B cell (primary cell): ENCODE data around the gene MIDN. TPM values are rescaled to one million over a fixed set of nuclear protein-coding genes. Genes with fewer than 3 reads are reported as not detected.
A peak's percentile ranks its signal among the peaks of the same experiment; 100 is the strongest.

Source experiments
- ATAC-seq: fragments of 200-7000 bp; cut with Tn5 transposase; one replicate; pipeline ENCODE4 v1.10.0; 2021; ENCODE audit warnings: low read depth, mild to moderate bottlenecking, moderate number of reproducible peaks, moderate library complexity
- CTCF ChIA-PET: fragments of 350-600 bp; sonication (Branson Sonifier 250); formaldehyde crosslinking; loops from one replicate; lab custom pipeline; 2021; ENCODE audit warnings: antibody characterized with exemption, inconsistent platforms; lab: Charles Lee
- POLR2A ChIA-PET: fragments of 350-600 bp; sonication (Branson Sonifier 250); formaldehyde crosslinking; loops from one replicate; lab custom pipeline; 2021; ENCODE audit warnings: antibody characterized with exemption; lab: Charles Lee
- DNase-seq: peaks from one replicate; pipeline ENCODE4 v3.0.0; 2013
- H2AFZ ChIP-seq: 2 replicates; pipeline ENCODE4 v1.6.1; 2012; ENCODE audit warnings: mild to moderate bottlenecking, low read depth, low read length; ENCODE audit not compliant: insufficient read depth, poor library complexity, severe bottlenecking
- H3K27ac ChIP-seq, 2 donors: 1 replicate in 1 of 2; 2 replicates in 1 of 2; pipeline ENCODE4 v1.5.1; 2012 to 2013; ENCODE audit warnings: low read length in 2 of 2, mild to moderate bottlenecking in 2 of 2, moderate library complexity in 1 of 2
- H3K27me3 ChIP-seq, 4 experiments: fragments of 200-600 bp in 1 of 4; sonication (generic) in 1 of 4; replicated peaks in 1 of 4; 1 replicate in 2 of 4; 2 replicates in 2 of 4; pipeline versions ENCODE4 v1.6.1 to v1.7.0; 2013 to 2016; ENCODE audit warnings: low read length in 3 of 4, mild to moderate bottlenecking in 2 of 4, mixed read lengths in 1 of 4, moderate library complexity in 1 of 4; ENCODE audit not compliant: insufficient read depth in 4 of 4, control insufficient read depth in 3 of 4; ENCODE audit errors: control extremely low read depth in 1 of 4
- H3K36me3 ChIP-seq, 2 experiments: replicated peaks in 1 of 2; 1 replicate in 1 of 2; 2 replicates in 1 of 2; pipeline versions ENCODE4 v1.6.1 to v1.7.1; 2013; ENCODE audit warnings: low read length in 1 of 2; ENCODE audit not compliant: insufficient read depth in 2 of 2, control insufficient read depth in 1 of 2; ENCODE audit errors: control extremely low read depth in 1 of 2, extremely low read depth in 1 of 2
- H3K4me1 ChIP-seq, 2 donors: fragments of 200-600 bp in 1 of 2; sonication (generic) in 1 of 2; 1 replicate in 1 of 2; 2 replicates in 1 of 2; pipeline versions ENCODE4 v1.5.1 to v1.6.1; 2013 to 2017; ENCODE audit warnings: low read length in 2 of 2; ENCODE audit not compliant: control insufficient read depth in 2 of 2, insufficient read depth in 2 of 2
- H3K4me2 ChIP-seq: replicated peaks from 2 replicates; pipeline ENCODE3; 2012; ENCODE audit warnings: mild to moderate bottlenecking, low read depth, low read length; ENCODE audit not compliant: poor library complexity, severe bottlenecking
- H3K4me3 ChIP-seq, 5 experiments: fragments of 200-600 bp in 1 of 5; sonication (generic) in 1 of 5; 1 replicate in 3 of 5; 2 replicates in 2 of 5; pipeline versions ENCODE4 v1.5.1 to v1.7.0; 2011 to 2016; ENCODE audit warnings: low read length in 4 of 5, mild to moderate bottlenecking in 4 of 5, low read depth in 2 of 5, control low read depth in 1 of 5, moderate library complexity in 1 of 5; ENCODE audit not compliant: insufficient read depth in 1 of 5; ENCODE audit errors: control extremely low read depth in 1 of 5, extremely low read depth in 1 of 5
- H3K79me2 ChIP-seq: fragments of 200-600 bp; sonication (generic); one replicate; pipeline ENCODE4 v1.6.0; 2016; ENCODE audit warnings: low read length; ENCODE audit not compliant: control insufficient read depth, insufficient read depth
- H3K9ac ChIP-seq: fragments of 200-600 bp; sonication (generic); 2 replicates; pipeline ENCODE4 v1.6.1; 2017; ENCODE audit warnings: mild to moderate bottlenecking, low read length, moderate library complexity
- H3K9me3 ChIP-seq, 3 donors: one replicate each; pipeline versions ENCODE4 v1.6.1 to v1.7.1; 2013; ENCODE audit warnings: low read length in 2 of 3; ENCODE audit not compliant: control insufficient read depth in 2 of 3, insufficient read depth in 1 of 3; ENCODE audit errors: control extremely low read depth in 1 of 3
- H4K20me1 ChIP-seq: 2 replicates; pipeline ENCODE4 v1.6.0; 2012; ENCODE audit warnings: mild to moderate bottlenecking, low read length; ENCODE audit not compliant: insufficient read depth, control insufficient read depth, poor library complexity, severe bottlenecking
- H3K27ac Mint-ChIP-seq: one replicate; pipeline ENCODE4 v1.8.0; 2021; ENCODE audit warnings: mixed read lengths
- H3K27me3 Mint-ChIP-seq: one replicate; pipeline ENCODE4 v1.8.0; 2021; ENCODE audit warnings: mixed read lengths
- H3K4me1 Mint-ChIP-seq: one replicate; pipeline ENCODE4 v1.8.0; 2021; ENCODE audit warnings: mixed read lengths
- H3K4me3 Mint-ChIP-seq: one replicate; pipeline ENCODE4 v1.8.0; 2021; ENCODE audit warnings: mixed read lengths
- H3K9me3 Mint-ChIP-seq: one replicate; pipeline ENCODE4 v1.8.0; 2022; ENCODE audit warnings: mixed read lengths; ENCODE audit not compliant: insufficient read depth
- EZH2 ChIP-seq: IDR thresholded peaks from 2 replicates; pipeline ENCODE4 v1.6.1; 2012; ENCODE audit warnings: borderline replicate concordance, low read depth, mild to moderate bottlenecking, moderate library complexity, low read length; ENCODE audit not compliant: insufficient read depth, poor library complexity, severe bottlenecking
- WGBS: methylation state at CpG from one replicate; pipeline ENCODE4 v1.1.5; 2013; ENCODE audit warnings: missing lambda C conversion rate; ENCODE audit not compliant: insufficient coverage; 5-methylcytosine and 5-hydroxymethylcytosine counted together
- intact Hi-C: fragments of 100-400 bp; cut with micrococcal nuclease; formaldehyde crosslinking; loops from one replicate; pipeline ENCODE4 v1.10.0; 2022
- polyA plus RNA-seq: library from polyadenylated mRNA; depleted of rRNA; stranded (reverse); fragments of >200 nt; gene quantifications from 2 replicates; pipeline ENCODE4 v1.2.3, GENCODE V29; 2012
- total RNA-seq, 2 donors: library from RNA; stranded (reverse); fragments of 120-200 nt in 1 of 2; gene quantifications; 1 replicate in 1 of 2; 2 replicates in 1 of 2; pipeline versions ENCODE4 v1.2.3 to v1.2.4, GENCODE V29; 2013 to 2022
- TF ChIP-seq, protein P1 (sequence below): fragments of 200-600 bp; IDR thresholded peaks from one replicate; pipeline ENCODE4 v1.8.0; 2022; ENCODE audit warnings: antibody characterized with exemption, mild to moderate bottlenecking

The MIDN gene
- total and polyA plus RNA-seq, 2 donors (not counting 1 experiment from before 2014, with no cell fraction given) = 98.5 to 156 TPM

GRCh38 chr19:1272423-1273262 lies 24.3 kb downstream of the MIDN start:
- DNase-seq (no peak), ATAC-seq (no peak)
- POLR2A ChIA-PET = interaction anchor here (1.5 to 2.3 kb wide), 2 partner anchors 11 to 20 kb away, joined by 5 to 9 read pairs; no protein-coding TSS in a partner anchor
- no peaks in the 10 kb centered on the region for H3K27me3 ChIP-seq
- H3K27ac ChIP-seq = no peak overlapping the region
- H3K79me2 ChIP-seq = peaks cover 83% of the 10 kb centered on the region
- H3K4me1 ChIP-seq = peaks cover 57 to 79% of the 10 kb centered on the region in 2 donors
- TF ChIP-seq, protein P1, sequence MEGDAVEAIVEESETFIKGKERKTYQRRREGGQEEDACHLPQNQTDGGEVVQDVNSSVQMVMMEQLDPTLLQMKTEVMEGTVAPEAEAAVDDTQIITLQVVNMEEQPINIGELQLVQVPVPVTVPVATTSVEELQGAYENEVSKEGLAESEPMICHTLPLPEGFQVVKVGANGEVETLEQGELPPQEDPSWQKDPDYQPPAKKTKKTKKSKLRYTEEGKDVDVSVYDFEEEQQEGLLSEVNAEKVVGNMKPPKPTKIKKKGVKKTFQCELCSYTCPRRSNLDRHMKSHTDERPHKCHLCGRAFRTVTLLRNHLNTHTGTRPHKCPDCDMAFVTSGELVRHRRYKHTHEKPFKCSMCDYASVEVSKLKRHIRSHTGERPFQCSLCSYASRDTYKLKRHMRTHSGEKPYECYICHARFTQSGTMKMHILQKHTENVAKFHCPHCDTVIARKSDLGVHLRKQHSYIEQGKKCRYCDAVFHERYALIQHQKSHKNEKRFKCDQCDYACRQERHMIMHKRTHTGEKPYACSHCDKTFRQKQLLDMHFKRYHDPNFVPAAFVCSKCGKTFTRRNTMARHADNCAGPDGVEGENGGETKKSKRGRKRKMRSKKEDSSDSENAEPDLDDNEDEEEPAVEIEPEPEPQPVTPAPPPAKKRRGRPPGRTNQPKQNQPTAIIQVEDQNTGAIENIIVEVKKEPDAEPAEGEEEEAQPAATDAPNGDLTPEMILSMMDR = no peak
- no peak for TF ChIP-seq EZH2
- peak overlapping the region; percentile 72 for H3K27ac Mint-ChIP-seq
- peaks cover 61% of the 10 kb centered on the region for H3K4me1 Mint-ChIP-seq
- H3K9me3 Mint-ChIP-seq = no peaks in the 10 kb centered on the region
- H3K4me2 ChIP-seq = no peak overlapping the region
- CTCF ChIA-PET = interaction anchor here (0.9 to 6.1 kb wide), 2 partner anchors 28 to 32 kb away, joined by 3 to 51 read pairs; no protein-coding TSS in a partner anchor
- intact Hi-C loops = no loop called here
- H3K36me3 ChIP-seq = peaks cover 9 to 51% of the 10 kb centered on the region in 2 experiments
- H4K20me1 ChIP-seq = peaks cover 80% of the 10 kb centered on the region
- H3K4me3 ChIP-seq = no peak overlapping the region
- WGBS = 86% methylated on average over 25 of the region's 33 CpGs
- H3K9me3 ChIP-seq = no peaks in the 10 kb centered on the region
- no peak overlapping the region for H2AFZ ChIP-seq
- H3K9ac ChIP-seq = no peak overlapping the region
- peak overlapping the region; percentile 52 for H3K4me3 Mint-ChIP-seq
- no peaks in the 10 kb centered on the region for H3K27me3 Mint-ChIP-seq
